Right lobe of liver (tissue), 6 donors: ENCODE measurements around the gene C1QL1. TPM values are rescaled to one million over a fixed set of nuclear protein-coding genes. Genes with fewer than 3 reads are reported as not detected.

Experiments
- ATAC-seq, 4 donors: fragments of 200-7000 bp; cut with Tn5 transposase; one replicate each; pipeline ENCODE4 v1.9.1; 2020; ENCODE audit warnings: mild to moderate bottlenecking in 4 of 4, moderate library complexity in 4 of 4
- DNase-seq, 3 donors: peaks; one replicate each; pipeline ENCODE4 v3.0.0-alpha.2; 2020
- H3K27ac ChIP-seq, 3 donors: fragments of 200-600 bp; one replicate each; pipeline ENCODE4 v1.8.0; 2022
- H3K27me3 ChIP-seq, 2 donors: fragments of 200-600 bp; one replicate each; pipeline ENCODE4 v1.8.0; 2022
- H3K36me3 ChIP-seq, 4 donors: fragments of 200-600 bp; sonication (generic) in 1 of 4; one replicate each; pipeline versions ENCODE4 v1.5.1 to v1.8.0; 2017 to 2022; ENCODE audit warnings: control low read depth in 1 of 4
- H3K4me1 ChIP-seq, 4 donors: fragments of 200-600 bp; sonication (generic) in 1 of 4; one replicate each; pipeline versions ENCODE4 v1.5.1 to v1.8.0; 2017 to 2022; ENCODE audit warnings: control low read depth in 1 of 4
- H3K4me3 ChIP-seq, 3 donors: fragments of 200-600 bp; one replicate each; pipeline ENCODE4 v1.8.0; 2022
- H3K9me3 ChIP-seq, 4 donors: fragments of 200-600 bp; sonication (generic) in 1 of 4; one replicate each; pipeline versions ENCODE4 v1.5.1 to v1.8.0; 2017 to 2022; ENCODE audit warnings: control low read depth in 1 of 4
- POLR2A ChIP-seq: fragments of 450-650 bp; IDR thresholded peaks from one replicate; pipeline ENCODE4 v1.6.1; 2017; ENCODE audit warnings: antibody characterized with exemption, mild to moderate bottlenecking
- WGBS: methylation state at CpG from one replicate; pipeline ENCODE4 v1.1.6; 2018; ENCODE audit warnings: low coverage, low lambda C conversion rate; ENCODE audit not compliant: insufficient coverage; ENCODE audit errors: missing lambda C conversion rate; 5-methylcytosine and 5-hydroxymethylcytosine counted together
- intact Hi-C, 2 donors: fragments of 100-400 bp; cut with DNase I; formaldehyde crosslinking; loops; one replicate each; pipeline versions ENCODE4 v1.11.2 to v1.14.1; 2022
- total RNA-seq, 6 experiments: library from RNA; depleted of rRNA in 2 of 6; stranded (reverse); fragments of >200 nt in 2 of 6; fragmentation: NEBNext Ultra II Directional in 3 of 6; extraction: Animal tissue kit (Norgen Biotek cat#: 25700) in 3 of 6; gene quantifications; one replicate each; pipeline versions ENCODE4 v1.1.0 to v1.2.4, GENCODE V29; 2016 to 2023
- TF ChIP-seq, protein P1 (sequence below), 4 donors: fragments of 200-600 bp in 3 of 4; fragments of 450-650 bp in 1 of 4; IDR thresholded peaks; one replicate each; pipeline versions ENCODE4 v1.5.1 to v1.8.0; 2016 to 2022; ENCODE audit warnings: antibody characterized with exemption in 4 of 4, mild to moderate bottlenecking in 2 of 4
- donor health status: DM: no; HTN: yes; CAD: no.
- donor health status: DM: no; HTN: no; CAD: no.
- donor health status: DM: no; HTN: no; CAD: no.
- donor health status: DM: no; HTN: yes; CAD: no.
- donor health status: DM: no; HTN: yes; CAD: no.

Gene C1QL1
- total RNA-seq, 6 experiments from 2014 or later, result 0.31 to 0.62 (median 0.38) TPM; not detected in 2

DNA sequence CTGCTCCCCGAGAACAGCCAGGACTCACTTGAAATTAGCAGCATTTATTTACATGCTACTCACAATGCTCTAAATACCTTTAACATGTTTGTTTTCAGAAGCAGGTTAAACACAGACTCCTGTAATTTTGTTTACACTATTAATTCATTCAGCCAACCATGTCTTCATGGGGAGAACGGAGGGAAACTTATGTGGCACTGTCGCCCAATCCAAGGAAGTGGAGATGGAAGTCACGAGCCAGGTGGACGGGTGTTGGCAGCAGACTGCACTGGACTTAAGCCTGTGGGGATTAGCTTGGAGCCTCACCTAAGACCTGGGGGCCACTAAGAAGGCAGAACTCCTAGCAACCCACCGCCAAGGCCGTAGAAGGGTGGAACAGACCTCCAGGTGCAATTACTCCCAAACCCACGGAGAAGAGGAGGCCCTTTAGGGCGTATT lies 44.0 kb downstream of the C1QL1 start:
- Histone ChIP-seq H3K4me3 (no peak overlapping the region), H3K27ac (no peak overlapping the region), H3K36me3 (no peaks in the 10 kb centered on the region), H3K9me3 (no peaks in the 10 kb centered on the region), H3K27me3 (no peaks in the 10 kb centered on the region), H3K4me1 (no peaks in the 10 kb centered on the region)
- WGBS, result 73% methylated on average over 7 of the region's 9 CpGs
- no peak for ATAC-seq
- TF ChIP-seq POLR2A, result no peak
- TF ChIP-seq, protein P1, sequence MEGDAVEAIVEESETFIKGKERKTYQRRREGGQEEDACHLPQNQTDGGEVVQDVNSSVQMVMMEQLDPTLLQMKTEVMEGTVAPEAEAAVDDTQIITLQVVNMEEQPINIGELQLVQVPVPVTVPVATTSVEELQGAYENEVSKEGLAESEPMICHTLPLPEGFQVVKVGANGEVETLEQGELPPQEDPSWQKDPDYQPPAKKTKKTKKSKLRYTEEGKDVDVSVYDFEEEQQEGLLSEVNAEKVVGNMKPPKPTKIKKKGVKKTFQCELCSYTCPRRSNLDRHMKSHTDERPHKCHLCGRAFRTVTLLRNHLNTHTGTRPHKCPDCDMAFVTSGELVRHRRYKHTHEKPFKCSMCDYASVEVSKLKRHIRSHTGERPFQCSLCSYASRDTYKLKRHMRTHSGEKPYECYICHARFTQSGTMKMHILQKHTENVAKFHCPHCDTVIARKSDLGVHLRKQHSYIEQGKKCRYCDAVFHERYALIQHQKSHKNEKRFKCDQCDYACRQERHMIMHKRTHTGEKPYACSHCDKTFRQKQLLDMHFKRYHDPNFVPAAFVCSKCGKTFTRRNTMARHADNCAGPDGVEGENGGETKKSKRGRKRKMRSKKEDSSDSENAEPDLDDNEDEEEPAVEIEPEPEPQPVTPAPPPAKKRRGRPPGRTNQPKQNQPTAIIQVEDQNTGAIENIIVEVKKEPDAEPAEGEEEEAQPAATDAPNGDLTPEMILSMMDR (IDR thresholded peaks at IDR 0.05), result no peak
- DNase-seq, result peak in 1 of 3 donors; percentile 22
- intact Hi-C loops, result loop anchor here in 1 of 2 donors (5.0 to 10.0 kb wide), 2 partner anchors 98 to 201 kb away; no protein-coding TSS in a partner anchor

DNA sequence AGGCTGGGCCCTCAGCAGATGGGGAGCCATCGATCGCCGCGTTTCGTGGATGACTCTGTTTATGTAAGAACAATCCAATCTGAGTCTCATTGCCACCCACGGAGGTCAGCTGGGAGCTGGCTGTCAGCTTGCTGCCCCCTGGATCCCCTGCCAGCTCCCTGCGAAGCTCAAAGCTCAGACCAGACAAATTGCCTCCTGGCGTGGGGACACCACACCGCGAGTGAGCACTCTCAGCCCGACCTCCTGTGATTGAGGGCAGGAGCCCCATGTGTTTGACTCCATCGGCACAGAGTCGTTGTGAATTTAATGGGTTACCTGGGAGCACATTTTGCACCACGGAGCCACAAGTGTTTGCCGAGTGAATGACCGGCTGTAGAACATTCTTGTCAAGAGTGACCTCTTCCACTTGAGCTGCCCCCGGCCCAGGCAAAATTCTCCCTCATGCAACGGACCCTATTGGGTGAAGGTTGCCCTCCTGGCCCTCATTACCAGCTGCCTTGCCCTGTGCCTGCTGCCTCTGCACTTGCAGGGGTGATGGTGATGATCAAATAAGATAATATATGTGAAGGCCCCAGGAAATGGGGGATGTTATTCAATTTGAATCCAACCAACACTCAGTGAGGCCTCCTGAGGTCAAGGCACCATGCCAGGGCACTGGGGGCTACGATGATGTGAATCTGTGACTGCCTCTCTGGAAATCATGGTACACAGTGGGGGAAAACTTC lies 45.2 kb downstream of the C1QL1 start:
- Histone ChIP-seq H3K27ac (no peak overlapping the region), H3K4me3 (no peak overlapping the region), H3K36me3 (no peaks in the 10 kb centered on the region), H3K9me3 (no peaks in the 10 kb centered on the region), H3K27me3 (no peaks in the 10 kb centered on the region), H3K4me1 (no peaks in the 10 kb centered on the region)
- intact Hi-C loops, result loop anchor here in 1 of 2 donors (5.0 to 10.0 kb wide), 2 partner anchors 99 to 202 kb away; no protein-coding TSS in a partner anchor
- WGBS, result 76% methylated on average over 3 of the region's 19 CpGs
- TF ChIP-seq, protein P1 (IDR thresholded peaks at IDR 0.05), result no peak
- no peak for TF ChIP-seq POLR2A
- no peak for ATAC-seq
- peak in 1 of 3 donors; percentile 32 for DNase-seq

DNA sequence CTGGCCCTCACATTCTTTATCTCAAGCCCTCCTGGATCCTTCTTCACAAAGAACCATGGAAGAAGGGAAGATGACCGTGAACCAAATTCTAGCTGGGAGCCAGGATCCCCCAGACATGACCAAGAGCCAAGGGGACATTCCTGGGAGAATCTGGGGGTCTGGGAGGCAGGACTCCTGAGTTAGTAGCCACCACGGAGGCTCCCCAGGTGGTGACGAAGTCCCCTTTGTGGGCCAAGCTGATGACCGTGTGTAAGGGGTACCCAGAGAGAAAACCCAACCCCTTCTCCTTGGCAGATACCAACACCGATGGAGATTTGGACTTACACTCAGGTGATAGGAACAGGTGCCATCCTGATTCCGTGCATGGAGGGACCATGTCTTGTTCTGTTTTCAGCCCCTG lies 46.0 kb downstream of the C1QL1 start:
- intact Hi-C loops, result loop anchor here in 1 of 2 donors (5.0 to 10.0 kb wide), 2 partner anchors 100 to 203 kb away; no protein-coding TSS in a partner anchor
- 85% methylated on average over 5 of the region's 6 CpGs for WGBS
- ATAC-seq (no peak), DNase-seq (no peak)
- no peak overlapping the region for H3K27ac ChIP-seq
- no peaks in the 10 kb centered on the region for H3K27me3 ChIP-seq
- no peaks in the 10 kb centered on the region for H3K9me3 ChIP-seq
- no peaks in the 10 kb centered on the region for H3K4me1 ChIP-seq
- TF ChIP-seq, protein P1 (IDR thresholded peaks at IDR 0.05), result no peak
- H3K36me3 ChIP-seq, result no peaks in the 10 kb centered on the region
- H3K4me3 ChIP-seq, result no peak overlapping the region

DNA sequence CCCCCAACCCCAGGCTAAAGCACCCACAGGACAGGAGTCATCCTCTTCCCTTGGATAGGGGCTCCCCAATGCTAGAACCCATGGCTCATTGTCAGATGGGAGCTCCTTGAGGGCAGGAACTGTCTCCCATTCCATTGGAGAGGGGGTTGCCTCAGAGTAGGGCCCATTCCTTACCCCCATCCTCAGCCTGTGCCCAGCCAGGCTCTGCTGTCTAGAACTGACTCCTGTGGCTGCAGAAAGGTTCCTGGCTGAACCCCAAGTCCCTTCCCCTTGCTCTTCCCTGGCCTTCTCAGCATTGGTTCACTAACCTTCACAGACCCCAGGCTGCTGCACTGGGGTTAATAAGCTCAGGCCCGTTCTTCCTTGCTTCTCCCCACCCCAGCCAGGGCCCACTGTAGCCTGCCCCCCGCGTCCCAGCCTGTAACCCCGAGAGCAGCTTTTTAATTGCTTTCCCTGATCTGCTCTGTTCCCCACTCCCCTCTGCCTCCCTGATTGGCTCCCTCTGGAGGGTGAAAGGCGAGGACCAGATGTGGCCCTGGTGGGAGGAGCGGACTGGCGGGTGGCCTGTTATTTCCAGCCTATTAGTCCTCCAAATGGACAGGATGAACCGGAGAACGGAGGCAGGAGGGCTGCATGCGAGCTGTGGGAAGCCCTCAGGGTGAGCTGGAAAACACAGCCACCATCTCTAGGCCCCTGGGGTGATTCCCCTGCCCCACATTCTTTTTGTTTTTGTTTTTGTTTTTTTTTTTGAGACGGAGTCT lies 46.8 kb downstream of the C1QL1 start:
- Histone ChIP-seq H3K27me3 (no peaks in the 10 kb centered on the region), H3K9me3 (no peaks in the 10 kb centered on the region), H3K36me3 (no peaks in the 10 kb centered on the region), H3K4me3 (no peak overlapping the region), H3K27ac (no peak overlapping the region), H3K4me1 (no peaks in the 10 kb centered on the region)
- ATAC-seq, result no peak
- intact Hi-C loops, result loop anchor here in 1 of 2 donors (5.0 to 10.0 kb wide), 2 partner anchors 101 to 203 kb away; no protein-coding TSS in a partner anchor
- 60% methylated on average over 8 of the region's 11 CpGs for WGBS
- peak in 1 of 3 donors; percentile 40 for DNase-seq
- TF ChIP-seq, protein P1 (IDR thresholded peaks at IDR 0.05), result no peak
